ENCODE results near the gene ACAP2. TPM values are rescaled to one million over a fixed set of nuclear protein-coding genes. Genes with fewer than 3 reads are reported as not detected.
"Not testable (repeated sequence)": the region's sequence is repeated elsewhere in the genome, so short reads cannot be mapped to it uniquely, and the experiment has no call there.

ACAP2 gene, protein sequence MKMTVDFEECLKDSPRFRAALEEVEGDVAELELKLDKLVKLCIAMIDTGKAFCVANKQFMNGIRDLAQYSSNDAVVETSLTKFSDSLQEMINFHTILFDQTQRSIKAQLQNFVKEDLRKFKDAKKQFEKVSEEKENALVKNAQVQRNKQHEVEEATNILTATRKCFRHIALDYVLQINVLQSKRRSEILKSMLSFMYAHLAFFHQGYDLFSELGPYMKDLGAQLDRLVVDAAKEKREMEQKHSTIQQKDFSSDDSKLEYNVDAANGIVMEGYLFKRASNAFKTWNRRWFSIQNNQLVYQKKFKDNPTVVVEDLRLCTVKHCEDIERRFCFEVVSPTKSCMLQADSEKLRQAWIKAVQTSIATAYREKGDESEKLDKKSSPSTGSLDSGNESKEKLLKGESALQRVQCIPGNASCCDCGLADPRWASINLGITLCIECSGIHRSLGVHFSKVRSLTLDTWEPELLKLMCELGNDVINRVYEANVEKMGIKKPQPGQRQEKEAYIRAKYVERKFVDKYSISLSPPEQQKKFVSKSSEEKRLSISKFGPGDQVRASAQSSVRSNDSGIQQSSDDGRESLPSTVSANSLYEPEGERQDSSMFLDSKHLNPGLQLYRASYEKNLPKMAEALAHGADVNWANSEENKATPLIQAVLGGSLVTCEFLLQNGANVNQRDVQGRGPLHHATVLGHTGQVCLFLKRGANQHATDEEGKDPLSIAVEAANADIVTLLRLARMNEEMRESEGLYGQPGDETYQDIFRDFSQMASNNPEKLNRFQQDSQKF
- 10 to 100 TPM; 24.3 to 25.3 TPM for total RNA-seq
- long read RNA-seq, full-length matches to known transcripts: 3 of 5 reads
- long read RNA-seq, partial matches to known transcripts: 1 of 5 reads
- long read RNA-seq, other reads (novel, unspliced or antisense): 1 of 5 reads

- ATAC-seq (peak; percentile 98), DNase-seq (peak; percentile 100)
- intact Hi-C loops (cut with DNase I): no loop called here
Observed at GRCh38 chr3:195442573-195443390, at the start of gene ACAP2. Gene ACAP2, minus strand, starts transcription at chr3:195443020. Its CDS starts 173 bp downstream, at chr3:195442847.

DNA sequence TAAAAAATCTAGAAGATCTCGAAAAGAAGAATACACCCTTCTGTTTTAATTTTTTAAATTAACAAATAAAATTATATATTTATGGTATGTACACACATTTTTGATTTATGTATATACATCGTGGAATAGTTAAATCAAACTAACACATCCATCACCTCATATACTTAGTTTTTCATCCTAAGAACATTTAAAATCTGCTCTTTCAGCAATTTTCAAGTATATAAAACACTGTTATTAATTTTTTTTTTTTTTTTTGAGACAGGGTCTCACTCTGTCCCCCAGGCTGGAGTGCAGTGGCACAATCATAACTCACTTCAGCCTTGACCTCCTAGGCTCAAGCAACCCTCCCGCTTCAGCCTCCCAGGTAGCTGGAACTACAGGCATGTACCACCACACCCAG is 32.8 kb upstream of the ACAP2 start:
- intact Hi-C loops (cut with DNase I): no loop called here
- no peak for DNase-seq
- no peak for ATAC-seq

DNA sequence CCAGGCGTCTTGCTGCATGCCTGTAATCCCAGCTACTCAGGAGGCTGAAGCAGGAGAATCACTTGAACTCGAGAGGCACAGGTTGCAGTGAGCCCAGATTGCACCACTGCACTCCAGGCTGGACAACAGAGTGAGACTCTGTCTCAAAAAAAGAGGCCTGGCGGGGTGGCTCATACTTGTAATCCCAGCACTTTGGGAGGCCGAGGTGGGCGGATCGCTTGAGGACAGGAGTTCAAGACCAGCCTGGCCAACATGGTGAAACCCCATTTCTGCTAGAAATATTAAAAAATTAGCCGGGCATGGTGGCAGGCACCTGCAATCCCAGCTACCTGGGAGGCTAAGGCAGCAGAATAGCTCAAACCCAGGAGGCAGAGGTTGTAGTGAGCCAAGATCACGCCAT is 32.3 kb upstream of the ACAP2 start:
- ATAC-seq; intact Hi-C loops (cut with DNase I); DNase-seq: not testable (repeated sequence)

- DNase-seq: no peak
- intact Hi-C loops (cut with DNase I): no loop called here
- no peak for ATAC-seq
Observed at GRCh38 chr3:195468841-195469240, 26.0 kb upstream of the ACAP2 start.

DNA sequence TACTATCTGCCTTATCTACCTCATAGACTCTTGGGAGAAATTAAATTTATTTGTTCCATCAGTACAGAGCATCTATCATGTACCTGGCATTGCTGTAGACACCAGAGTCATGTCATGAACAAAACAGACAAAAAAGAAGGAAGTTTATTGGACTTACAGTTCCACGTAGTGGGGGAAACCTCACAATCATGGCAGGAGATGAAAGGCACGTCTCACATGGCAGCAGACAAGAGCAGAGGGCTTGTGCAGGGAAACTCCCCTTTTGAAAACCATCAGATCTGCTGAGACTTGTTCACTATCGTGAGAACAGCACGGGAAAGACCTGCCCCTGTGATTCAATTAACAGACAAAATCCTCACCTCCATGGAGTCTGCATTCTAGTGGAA is 25.6 kb upstream of the ACAP2 start:
- intact Hi-C loops (cut with DNase I): no loop called here
- ATAC-seq (no peak), DNase-seq (no peak)

DNA sequence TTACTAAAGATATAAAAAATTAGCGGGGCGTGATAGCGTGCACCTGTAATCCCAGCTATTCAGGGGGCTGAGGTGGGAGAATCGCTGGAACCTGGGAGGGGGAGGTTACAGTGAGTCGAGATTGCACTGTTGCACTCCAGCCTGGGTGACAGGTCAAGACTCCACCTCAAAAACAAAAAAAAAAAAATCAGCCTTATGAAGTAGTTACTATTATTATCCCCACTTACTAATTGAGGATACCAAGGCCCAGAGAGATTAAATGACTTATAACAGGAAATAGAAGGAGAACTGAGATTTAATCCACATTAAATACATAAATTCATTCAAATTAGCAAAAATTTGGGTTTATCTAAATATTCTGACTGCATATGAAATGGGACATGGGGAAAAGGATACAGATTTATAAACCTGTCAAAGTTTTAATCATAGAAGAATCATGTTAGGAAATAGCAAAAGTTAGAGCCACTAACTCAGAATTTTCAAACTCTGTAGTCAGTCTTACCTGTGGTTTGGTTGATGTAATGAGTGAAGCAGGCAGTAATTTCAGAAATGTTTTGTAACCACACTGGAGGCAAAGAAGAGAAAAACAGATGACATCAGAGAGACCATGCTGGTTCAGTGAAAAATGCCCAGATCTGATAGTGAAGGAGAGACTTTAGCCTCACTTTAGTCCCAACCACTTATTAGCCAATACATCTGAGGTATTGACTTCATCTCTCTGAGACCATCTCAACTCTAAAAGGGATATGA is 25.0 kb upstream of the ACAP2 start:
- DNase-seq (no peak), ATAC-seq (no peak)
- intact Hi-C loops (cut with DNase I): no loop called here

DNA sequence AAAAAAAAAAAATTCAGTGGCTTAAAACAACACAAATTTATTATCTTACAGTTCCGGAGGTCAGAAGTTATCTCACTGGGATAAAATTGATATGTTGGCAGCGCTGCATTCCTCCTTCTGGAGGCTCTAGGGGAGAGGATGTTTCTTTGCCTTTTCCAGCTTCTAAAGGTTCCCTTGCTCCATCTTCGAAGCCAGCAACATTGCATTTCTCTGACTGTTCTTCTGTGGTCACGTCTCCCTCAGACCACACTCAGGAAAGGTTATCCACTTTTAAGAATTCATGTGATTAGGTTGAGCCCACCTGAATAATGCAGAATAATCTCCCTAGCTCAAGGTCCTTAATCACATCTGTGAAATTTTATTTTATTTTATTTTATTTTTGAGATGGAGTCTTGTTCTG is 23.4 kb upstream of the ACAP2 start:
- no peak for DNase-seq
- no peak for ATAC-seq
- intact Hi-C loops (cut with DNase I): no loop called here

- DNase-seq; intact Hi-C loops (cut with DNase I); ATAC-seq: not testable (repeated sequence)
Observed at GRCh38 chr3:195462922-195463321, 20.1 kb upstream of the ACAP2 start.

- intact Hi-C loops (cut with DNase I): no loop called here
- no peak for ATAC-seq
Observed at GRCh38 chr3:195462308-195462610, 19.4 kb upstream of the ACAP2 start.

DNA sequence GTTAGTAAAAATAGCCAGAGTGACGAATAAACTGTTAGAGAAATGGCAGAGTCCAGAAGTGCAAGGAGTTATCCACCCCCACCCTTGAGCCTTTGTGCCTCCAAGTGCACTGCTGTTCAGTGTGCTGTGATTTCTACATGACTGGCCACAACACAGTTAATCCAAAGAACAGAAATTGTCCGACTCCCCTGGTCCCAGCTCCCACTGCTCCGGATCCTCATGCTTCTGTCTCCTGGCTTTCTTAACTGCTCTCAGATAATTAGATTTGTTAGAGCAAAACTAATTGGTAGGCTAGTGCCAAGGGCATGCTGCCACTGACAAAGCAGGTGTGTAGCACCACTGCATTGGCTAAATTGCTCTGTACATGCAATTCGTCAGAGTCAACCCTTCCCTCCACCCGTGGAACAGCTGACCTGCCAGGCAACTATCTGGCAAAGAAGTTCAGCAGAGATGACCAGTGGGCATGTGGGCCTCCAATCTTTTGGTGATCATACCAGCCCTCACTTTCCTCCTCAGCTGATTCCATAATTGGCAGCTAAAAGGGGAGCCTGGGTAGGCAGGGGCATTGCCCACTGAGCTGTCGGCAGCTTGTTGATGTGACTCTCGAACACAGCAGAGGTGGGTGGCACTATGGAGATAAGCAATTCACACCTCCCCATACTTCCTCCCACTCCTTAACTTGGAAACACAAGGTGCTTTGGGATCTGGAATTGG is 18.9 kb upstream of the ACAP2 start:
- intact Hi-C loops (cut with DNase I): no loop called here
- ATAC-seq (peak; percentile 21 to 68), DNase-seq (no peak)

More at GRCh38 chr3:195462308-195462610, 19.4 kb upstream of the ACAP2 start:
- no peak for DNase-seq

DNA sequence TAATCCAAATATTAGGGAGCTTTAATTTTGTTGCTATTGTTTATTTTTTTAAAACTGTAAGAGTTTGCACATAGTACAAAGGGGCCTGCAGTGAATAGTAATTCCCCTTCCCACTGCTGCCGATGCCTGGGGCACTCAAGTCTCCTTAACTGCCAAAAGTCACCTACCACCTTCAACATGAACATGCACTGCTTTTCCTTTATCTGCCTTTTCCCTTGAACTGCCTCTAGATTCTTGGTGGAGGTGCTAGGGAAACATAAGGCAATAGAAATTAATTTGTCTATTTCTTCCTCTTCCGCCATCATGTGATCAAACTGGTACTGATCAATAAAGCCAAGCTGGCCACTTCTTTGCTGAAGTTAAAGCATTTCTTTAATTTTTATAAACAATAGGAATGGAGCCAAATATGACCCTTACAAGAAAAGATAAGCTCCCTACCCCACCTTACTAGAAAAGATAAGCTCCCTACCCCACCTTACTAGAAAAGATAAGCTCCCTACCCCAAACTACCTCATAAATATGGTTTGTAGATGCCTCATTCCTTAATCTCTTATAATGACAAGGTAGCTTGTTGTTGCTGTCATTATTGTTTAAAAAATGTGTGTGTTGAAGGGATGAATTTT is 17.4 kb upstream of the ACAP2 start:
- no peak for ATAC-seq

DNA sequence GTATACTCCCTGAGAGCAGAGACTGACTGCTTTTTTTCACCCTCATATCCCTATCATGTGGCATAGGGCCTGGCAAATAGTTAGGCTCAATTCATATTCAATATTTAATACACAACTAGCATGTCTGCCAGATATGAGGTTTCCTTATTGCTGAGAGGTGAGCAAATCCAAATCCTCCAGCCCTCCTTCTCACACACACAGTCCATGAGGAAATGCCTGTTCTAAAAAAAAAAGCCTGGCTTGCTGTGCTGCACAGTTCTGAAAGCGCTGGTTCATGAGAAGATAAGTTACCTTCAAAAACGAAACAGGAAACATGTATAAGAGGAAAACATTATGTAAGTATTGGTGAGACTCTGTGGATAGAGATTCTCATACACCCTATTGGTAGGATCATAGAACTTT is 15.5 kb upstream of the ACAP2 start:
- DNase-seq: no peak
- peak in 1 of 2 donors; percentile 71 for ATAC-seq
- intact Hi-C loops (cut with DNase I): no loop called here

More for the DNA sequence above, 17.4 kb upstream of the ACAP2 start:
- DNase-seq: no peak
- intact Hi-C loops (cut with DNase I): no loop called here

DNA sequence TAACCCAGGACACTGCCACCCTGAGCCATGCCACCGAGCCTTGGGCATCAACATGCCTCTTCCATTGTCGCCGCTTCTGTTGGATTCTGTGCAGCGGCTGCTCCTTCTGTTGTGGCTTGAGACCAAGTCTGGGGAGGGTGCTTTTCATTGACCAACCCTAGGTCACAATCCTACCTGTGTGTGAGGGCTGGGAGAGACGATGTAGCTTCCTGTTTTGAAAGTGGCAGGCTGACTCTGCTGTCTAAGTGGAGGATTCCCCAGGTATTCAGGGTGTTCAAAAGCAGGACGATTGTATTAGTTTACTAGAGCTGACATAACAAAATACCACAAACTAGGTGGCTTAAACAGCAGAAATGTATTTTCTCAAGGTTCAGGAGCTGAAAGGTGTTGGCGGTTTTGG is 13.0 kb upstream of the ACAP2 start:
- no peak for ATAC-seq
- intact Hi-C loops (cut with DNase I): no loop called here
- no peak for DNase-seq

DNA sequence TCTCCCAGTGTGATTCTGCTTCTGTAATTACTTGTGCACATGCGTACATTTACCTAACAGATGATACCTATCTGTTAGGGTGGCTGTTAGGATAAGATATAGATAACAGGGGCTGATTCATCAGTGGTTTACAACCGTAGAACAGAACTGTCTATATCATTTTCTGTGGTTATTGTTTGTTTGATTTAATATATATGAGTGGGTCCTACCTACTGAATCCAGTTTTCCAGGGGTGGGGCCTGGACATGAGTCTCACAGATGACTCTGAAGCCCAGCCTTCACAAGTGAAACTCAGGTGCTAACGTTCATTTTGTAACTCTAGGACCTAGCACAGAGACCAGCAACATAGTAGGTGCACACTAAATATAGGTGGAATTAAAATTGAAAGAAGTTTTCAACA is 10.4 kb upstream of the ACAP2 start:
- ATAC-seq (no peak), DNase-seq (no peak)
- intact Hi-C loops (cut with DNase I): no loop called here

GRCh38 chr3:195451373-195452015 is 8.7 kb upstream of the ACAP2 start:
- intact Hi-C loops (cut with DNase I): no loop called here
- ATAC-seq (no peak), DNase-seq (no peak)

- no peak for DNase-seq
- ATAC-seq: peak; percentile 24 to 86
- intact Hi-C loops (cut with DNase I): no loop called here
Observed at GRCh38 chr3:195450731-195451229, 8.0 kb upstream of the ACAP2 start.

- DNase-seq (no peak), ATAC-seq (no peak)
- intact Hi-C loops (cut with DNase I): no loop called here
Observed at GRCh38 chr3:195448205-195448875, 5.5 kb upstream of the ACAP2 start.
